Esophagus muscularis mucosa (tissue), 4 donors: Measurements from ENCODE around the gene KRT15.

Experiments
- EP300 ChIP-seq: sonication (generic); formaldehyde crosslinking; IDR thresholded peaks from one replicate; pipeline ENCODE4 v1.6.1; 2017; ENCODE audit warnings: antibody characterized with exemption
- POLR2A ChIP-seq: fragments of 450-650 bp; IDR thresholded peaks from one replicate; pipeline ENCODE4 v1.6.1; 2017; ENCODE audit warnings: antibody characterized with exemption, moderate library complexity, mild to moderate bottlenecking, low read depth
- TF ChIP-seq, protein P1 (sequence below), 3 experiments: fragments of 200-600 bp in 2 of 3; fragments of 450-650 bp in 1 of 3; sonication (generic) in 2 of 3; IDR thresholded peaks; one replicate each; pipeline ENCODE4 v1.5.1; 2017 to 2019; ENCODE audit warnings: antibody characterized with exemption in 3 of 3, mild to moderate bottlenecking in 2 of 3, moderate library complexity in 1 of 3

GRCh38 chr17:41556306-41556705 is 37.6 kb upstream of the KRT15 start:
- TF ChIP-seq, protein P1, sequence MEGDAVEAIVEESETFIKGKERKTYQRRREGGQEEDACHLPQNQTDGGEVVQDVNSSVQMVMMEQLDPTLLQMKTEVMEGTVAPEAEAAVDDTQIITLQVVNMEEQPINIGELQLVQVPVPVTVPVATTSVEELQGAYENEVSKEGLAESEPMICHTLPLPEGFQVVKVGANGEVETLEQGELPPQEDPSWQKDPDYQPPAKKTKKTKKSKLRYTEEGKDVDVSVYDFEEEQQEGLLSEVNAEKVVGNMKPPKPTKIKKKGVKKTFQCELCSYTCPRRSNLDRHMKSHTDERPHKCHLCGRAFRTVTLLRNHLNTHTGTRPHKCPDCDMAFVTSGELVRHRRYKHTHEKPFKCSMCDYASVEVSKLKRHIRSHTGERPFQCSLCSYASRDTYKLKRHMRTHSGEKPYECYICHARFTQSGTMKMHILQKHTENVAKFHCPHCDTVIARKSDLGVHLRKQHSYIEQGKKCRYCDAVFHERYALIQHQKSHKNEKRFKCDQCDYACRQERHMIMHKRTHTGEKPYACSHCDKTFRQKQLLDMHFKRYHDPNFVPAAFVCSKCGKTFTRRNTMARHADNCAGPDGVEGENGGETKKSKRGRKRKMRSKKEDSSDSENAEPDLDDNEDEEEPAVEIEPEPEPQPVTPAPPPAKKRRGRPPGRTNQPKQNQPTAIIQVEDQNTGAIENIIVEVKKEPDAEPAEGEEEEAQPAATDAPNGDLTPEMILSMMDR (IDR thresholded peaks at IDR 0.05), result no peak
- TF ChIP-seq POLR2A (no peak), EP300 (no peak)
